K562 (cell line): Measurements from ENCODE around the gene SERTAD2. TPM values are rescaled to one million over a fixed set of nuclear protein-coding genes. Genes with fewer than 3 reads are reported as not detected.

ENCODE experiments used
- ARHGAP35 ChIP-seq: fragments of 450-650 bp; IDR thresholded peaks from 2 replicates; pipeline ENCODE4 v1.6.1; 2018; ENCODE audit not compliant: partially characterized antibody
- C11orf30 ChIP-seq: fragments of 450-650 bp; IDR thresholded peaks from 2 replicates; pipeline ENCODE4 v1.6.1; 2016; ENCODE audit warnings: low read depth, mild to moderate bottlenecking
- CBX8 ChIP-seq: fragments of 200-600 bp; sonication (generic); IDR thresholded peaks from 2 replicates; pipeline ENCODE4 v1.6.1; 2012; ENCODE audit warnings: borderline replicate concordance, mixed run types, low read depth, mild to moderate bottlenecking, moderate library complexity, mixed read lengths, low read length, control low read depth, inconsistent platforms; ENCODE audit not compliant: poor library complexity, severe bottlenecking; ENCODE audit errors: extremely low read depth
- CGGBP1 ChIP-seq: fragments of 250-450 bp; sonication (Bioruptor Pico); IDR thresholded peaks from 2 replicates; pipeline ENCODE4 v1.9.0; 2021; ENCODE audit warnings: mild to moderate bottlenecking
- FOXM1 ChIP-seq, 2 experiments: fragments of 450-650 bp in 1 of 2; sonication (generic) in 1 of 2; formaldehyde crosslinking in 1 of 2; IDR thresholded peaks; 2 replicates each; pipeline versions ENCODE4 v1.6.1 to v1.9.0; 2017 to 2022; ENCODE audit warnings: low read depth in 2 of 2, mild to moderate bottlenecking in 2 of 2, missing genetic modification reagents in 1 of 2, moderate library complexity in 1 of 2
- IRF2 ChIP-seq: sonication (generic); formaldehyde crosslinking; IDR thresholded peaks from 2 replicates; pipeline ENCODE4 v1.8.1; 2022; ENCODE audit warnings: mild to moderate bottlenecking, missing genetic modification reagents
- MAFG ChIP-seq: fragments of 450-650 bp; conservative IDR thresholded peaks from 2 replicates; pipeline ENCODE4 v1.6.1; 2016; ENCODE audit warnings: missing genetic modification characterization, missing compliant biosample characterization
- MEIS2 ChIP-seq: fragments of 450-650 bp; IDR thresholded peaks from 2 replicates; pipeline ENCODE4 v1.6.1; 2014; ENCODE audit warnings: mild to moderate bottlenecking; ENCODE audit not compliant: partially characterized antibody
- NFE2 ChIP-seq: IDR thresholded peaks from 2 replicates; pipeline ENCODE4 v1.6.1; 2014; ENCODE audit warnings: antibody characterized with exemption, low read depth
- POLR2G ChIP-seq: fragments of 200-400 bp; formaldehyde crosslinking; IDR thresholded peaks from 2 replicates; pipeline ENCODE4 v1.6.1; 2017; ENCODE audit warnings: low read depth, mild to moderate bottlenecking, antibody characterized with exemption, low read length, moderate library complexity
- RHOXF2B ChIP-seq: fragments of 250-450 bp; sonication (Bioruptor Pico); conservative IDR thresholded peaks from 2 replicates; pipeline ENCODE4 v1.5.1; 2021
- ZNF24 ChIP-seq: fragments of 450-650 bp; IDR thresholded peaks from 2 replicates; pipeline ENCODE4 v1.6.1; 2016
- ZNF280B ChIP-seq: fragments of 250-450 bp; sonication (Bioruptor Pico); IDR thresholded peaks from 2 replicates; pipeline ENCODE4 v1.5.1; 2021; ENCODE audit warnings: mild to moderate bottlenecking
- ZNF316 ChIP-seq: fragments of 450-650 bp; IDR thresholded peaks from 2 replicates; pipeline ENCODE4 v1.6.1; 2016
- ZNF830 ChIP-seq: fragments of 250-450 bp; sonication (Bioruptor Pico); IDR thresholded peaks from 2 replicates; pipeline ENCODE4 v1.5.0; 2021; ENCODE audit warnings: mild to moderate bottlenecking
- polyA plus RNA-seq, 8 experiments: library from polyadenylated mRNA; depleted of rRNA in 4 of 8; stranded (reverse) in 5 of 8; unstranded in 3 of 8; fragments of >200 nt; fragmentation: Nextera tagmentation in 2 of 8; fragmentation: Illumina TruSeq in 1 of 8; extraction: Ambion mirVana in 2 of 8; extraction: Trizol in 1 of 8; gene quantifications; 2 replicates each; pipeline versions ENCODE4 v1.2.1 to v1.2.3, GENCODE V29; 2011 to 2014; ENCODE audit warnings: inconsistent platforms in 1 of 8, missing spikeins in 1 of 8
- total RNA-seq, 7 experiments: library from RNA; depleted of rRNA in 6 of 7; stranded (reverse); fragments of >200 nt in 6 of 7; fragmentation: Illumina TruSeq in 2 of 7; extraction: Trizol in 2 of 7; gene quantifications; 2 replicates each; pipeline versions ENCODE4 v1.2.1 to v1.2.3, GENCODE V29; 2011 to 2021; ENCODE audit warnings: low replicate concordance in 1 of 7

The SERTAD2 gene
- total and polyA plus RNA-seq, 9 of the 15 experiments (the other 6 are each of a cell fraction or from before 2014, with no cell fraction given), result 3.0 to 12.5 (median 6.1) TPM

GRCh38 chr2:64698177-64698643 is 44.5 kb upstream of the SERTAD2 start (continued):
- TF ChIP-seq ZNF280B (CRISPR knock-in tag), result no peak
- peak; percentile 13 for TF ChIP-seq MEIS2
- peak; percentile 36 for TF ChIP-seq C11orf30
- no peak for TF ChIP-seq RHOXF2B (CRISPR knock-in tag)
- no peak for TF ChIP-seq CBX8
- no peak for TF ChIP-seq ZNF830 (CRISPR knock-in tag)
- TF ChIP-seq MAFG, result peak; percentile 49; the same call in 1 of the 2 replicates
- no peak for TF ChIP-seq IRF2 (CRISPR knock-in tag)
- TF ChIP-seq ZNF24, result no peak
- no peak for TF ChIP-seq ARHGAP35
- no peak for TF ChIP-seq POLR2G
- TF ChIP-seq NFE2, result peak; percentile 64; the same call in 1 of the 2 replicates
- no peak for TF ChIP-seq CGGBP1
- peak; percentile 41; the same call in 1 of the 2 replicates for TF ChIP-seq ZNF316
- no peak for TF ChIP-seq FOXM1 (IDR thresholded peaks at IDR 0.05; ENCODE audit: low read depth)
- TF ChIP-seq FOXM1 (CRISPR knock-in tag; IDR thresholded peaks at IDR 0.05; ENCODE audit: low read depth), result no peak
